NCI-H1417 treated with DMSO at 0.1 percent for 48 hours (cell line): ENCODE results near the gene SLC35E4.
A peak's percentile ranks its signal among the peaks of the same experiment; 100 is the strongest.
"Not testable (repeated sequence)": the region's sequence is repeated elsewhere in the genome, so short reads cannot be mapped to it uniquely, and the experiment has no call there.

Experiments used
- DNase-seq: peaks from one replicate; lab custom pipeline; 2025; lab: John Stamatoyannopoulos, UW

The SLC35E4 gene

DNA sequence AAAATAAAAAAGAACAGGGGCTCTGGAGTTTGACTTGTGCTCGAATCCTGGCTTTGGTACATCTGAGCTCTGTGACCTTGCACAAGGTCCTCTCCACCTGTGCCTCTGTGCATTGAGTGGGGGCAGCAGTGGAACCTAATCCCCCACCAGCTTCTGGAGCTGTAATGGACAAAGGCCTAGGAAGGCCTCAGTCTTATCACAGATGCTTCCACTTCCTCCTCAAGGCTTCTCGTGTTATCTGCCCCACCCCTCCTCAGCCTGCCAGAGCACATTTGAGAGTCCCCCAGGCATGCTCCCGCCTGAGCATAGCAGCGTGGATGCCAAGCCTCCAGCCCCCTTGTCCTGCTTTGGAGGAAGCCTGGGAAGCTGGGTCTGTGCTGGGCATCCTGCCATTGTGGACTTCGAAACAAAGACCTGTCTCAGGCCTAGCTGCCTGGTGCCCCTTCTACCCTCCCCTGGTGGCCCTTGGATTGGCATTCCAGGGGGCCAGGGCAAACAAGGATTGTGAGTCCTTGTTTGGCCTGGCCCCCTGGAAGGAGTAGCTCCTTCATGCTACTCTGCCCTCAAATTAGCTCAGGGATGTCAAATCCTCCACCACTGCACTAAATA, 15.0 kb downstream of the SLC35E4 start:
- DNase-seq, result no peak

GRCh38 chr22:30652852-30653251, 17.3 kb downstream of the SLC35E4 start:
- DNase-seq, result no peak

DNA sequence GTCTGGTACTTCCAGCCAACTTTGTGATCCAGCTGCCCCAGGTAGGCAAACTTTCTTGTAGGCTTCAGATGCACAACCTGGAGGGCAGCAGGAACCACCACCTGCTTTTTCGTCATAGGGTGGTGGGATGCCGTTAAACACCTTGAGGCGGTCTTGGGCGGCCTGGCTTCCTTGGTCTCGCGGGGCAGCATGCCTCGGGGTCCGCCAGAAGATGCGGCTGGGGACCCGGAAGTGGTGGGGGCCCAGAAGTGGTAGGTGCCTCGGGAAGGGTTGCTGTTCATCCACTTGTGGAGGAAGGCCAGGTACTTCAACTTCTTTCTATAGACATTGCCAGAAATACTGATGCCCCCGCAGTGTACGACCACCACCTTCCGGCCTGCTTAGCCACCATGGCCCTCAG, 18.8 kb downstream of the SLC35E4 start:
- DNase-seq, result no peak

DNA sequence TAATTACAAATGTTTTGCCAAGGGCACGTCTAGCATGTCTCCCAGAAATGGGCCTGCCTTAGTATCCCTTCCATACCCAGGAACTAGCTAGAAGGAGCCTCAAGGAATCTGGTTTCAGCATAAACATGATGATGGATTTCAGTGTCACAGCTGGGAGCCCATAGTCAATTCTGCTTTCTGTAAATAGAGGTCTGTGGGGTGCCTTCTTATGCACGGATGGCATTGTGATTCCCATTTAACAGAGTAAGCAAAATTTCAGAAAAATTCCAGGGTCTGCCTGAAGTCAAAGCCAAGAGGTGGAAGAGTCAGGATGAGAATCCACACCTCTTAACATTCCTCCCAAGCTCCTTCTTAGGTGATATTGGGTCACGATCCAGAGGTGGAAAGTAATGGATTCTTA, 20.0 kb downstream of the SLC35E4 start:
- no peak for DNase-seq

- DNase-seq, result no peak
Measured at GRCh38 chr22:30662040-30662439, 26.5 kb downstream of the SLC35E4 start.

- DNase-seq, result no peak
Measured at GRCh38 chr22:30664798-30665197, 29.2 kb downstream of the SLC35E4 start.

DNA sequence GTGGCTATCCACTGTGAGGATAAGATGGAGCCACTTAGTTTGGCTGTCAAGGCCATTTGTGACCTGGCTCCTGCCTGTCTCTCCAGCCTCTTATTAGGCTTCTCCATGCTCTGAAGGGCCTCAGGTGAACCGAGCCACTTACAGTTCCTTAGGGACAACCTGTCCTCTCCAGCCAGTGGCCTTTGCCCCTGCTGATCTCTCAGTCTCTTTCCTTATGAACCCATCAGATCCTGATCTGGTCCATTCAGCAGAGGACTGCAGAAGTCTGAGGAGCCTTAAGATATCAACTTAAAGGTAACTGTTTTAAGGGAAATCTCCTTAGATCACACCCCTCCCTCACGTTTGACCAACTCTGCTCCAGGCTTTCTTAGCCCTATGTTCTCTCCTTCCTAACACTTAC, 29.7 kb downstream of the SLC35E4 start:
- no peak for DNase-seq

DNA sequence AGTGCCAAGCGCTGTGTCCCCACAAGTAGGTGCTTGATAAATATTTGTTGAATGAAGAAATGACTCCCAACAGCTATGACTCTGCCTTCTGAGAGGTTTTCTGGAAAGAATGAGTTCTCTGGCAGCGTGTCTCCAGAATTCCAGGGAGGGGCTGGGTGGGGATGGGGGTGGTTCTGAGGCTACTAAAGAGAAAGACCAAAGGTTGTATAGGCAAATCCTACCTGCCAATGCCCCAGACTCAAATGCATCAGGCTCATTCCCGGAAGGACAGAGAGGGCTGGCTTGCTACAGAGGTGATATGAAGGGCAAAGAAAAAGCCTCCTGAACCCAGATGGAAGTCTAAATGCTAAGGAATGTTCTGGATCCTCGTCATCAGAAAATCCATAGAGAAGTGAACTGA, 30.2 kb downstream of the SLC35E4 start:
- DNase-seq, result no peak

- DNase-seq, result no peak
Measured at GRCh38 chr22:30667107-30667493, 31.5 kb downstream of the SLC35E4 start.

DNA sequence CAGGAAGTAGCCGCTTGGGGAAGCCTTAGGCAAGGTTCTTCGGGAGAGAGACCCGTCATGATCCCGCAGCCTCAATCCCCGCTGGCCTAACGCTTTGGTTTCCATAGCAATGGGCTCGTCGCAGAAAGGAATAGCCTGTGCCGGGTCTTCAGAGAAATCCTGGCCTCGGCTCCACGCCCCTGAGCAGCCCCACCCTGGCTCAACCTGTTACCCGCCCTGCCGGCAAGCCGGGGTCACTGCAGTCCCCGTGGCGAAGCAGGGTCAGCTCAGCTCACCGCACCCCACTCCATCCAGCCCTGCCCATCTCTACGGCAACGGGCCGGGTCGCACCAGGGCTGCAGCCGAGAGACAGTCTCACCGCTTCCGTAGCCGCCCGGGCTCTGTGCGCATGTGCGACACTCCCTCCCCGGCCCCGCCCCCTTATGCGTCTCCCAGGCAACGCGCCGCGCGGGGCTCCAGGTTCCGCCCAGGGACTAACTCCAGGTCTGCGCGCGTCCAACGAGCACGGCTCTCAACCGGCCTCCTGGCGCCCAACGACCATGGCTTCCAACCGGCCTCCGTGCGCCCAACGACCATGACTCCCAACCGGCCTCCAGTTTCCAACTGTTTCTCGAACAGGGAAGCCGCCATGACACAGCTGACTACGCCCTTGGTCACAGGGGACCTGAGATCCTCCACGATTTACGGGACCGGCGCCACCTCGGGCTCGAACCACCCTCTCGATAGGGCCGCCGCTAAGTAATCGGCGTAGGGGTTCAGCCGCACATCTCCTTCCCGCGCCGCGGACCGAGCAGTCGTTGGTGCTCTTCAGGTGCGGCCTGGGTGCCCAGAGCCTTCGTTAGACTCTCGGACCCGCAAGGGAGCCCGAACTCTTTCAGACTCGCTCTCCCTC, 32.2 kb downstream of the SLC35E4 start, which contains the start of gene DUSP18:
TSS of gene DUSP18 (minus strand) at position 382 of the 892 bp plus-strand sequence. CDS start 3,872 bp downstream, outside the sequence.
- DNase-seq, result peak; percentile 74

DNA sequence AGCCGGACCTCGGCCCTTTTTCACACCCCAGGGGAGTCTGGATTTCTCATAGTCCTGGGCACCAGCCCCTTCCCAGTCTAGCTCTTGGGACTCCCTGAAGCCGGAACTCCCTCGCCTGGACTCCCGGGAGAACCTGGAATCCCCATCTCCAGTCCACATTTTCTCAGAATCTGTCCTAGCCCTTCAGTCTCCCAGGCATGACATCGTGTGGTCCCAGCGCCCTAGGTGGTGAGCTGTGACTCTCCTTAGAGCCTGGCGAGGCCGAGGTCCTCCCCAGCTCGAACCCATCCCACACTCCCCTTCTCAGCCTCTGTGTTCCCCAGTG, 32.8 kb downstream of the SLC35E4 start:
- DNase-seq, result no peak

DNA sequence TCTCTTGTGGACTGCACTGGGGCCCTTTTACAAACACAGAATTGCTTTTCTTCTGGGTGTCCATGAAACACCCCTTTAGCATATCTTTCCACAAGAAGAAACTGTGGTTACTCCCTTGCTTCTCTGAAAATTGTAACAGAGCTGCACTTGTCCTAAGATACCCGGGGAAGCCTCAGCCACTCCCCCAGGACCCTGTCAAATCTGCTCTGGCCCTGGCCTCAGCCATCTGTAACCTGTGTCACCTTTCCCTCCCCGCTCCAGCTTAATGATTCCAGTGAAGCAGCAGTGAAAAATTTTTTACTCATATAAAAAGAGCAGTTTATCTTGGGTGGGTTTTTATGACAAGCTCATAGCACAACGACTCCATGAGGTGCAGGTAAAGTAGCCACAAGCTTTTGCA, 35.5 kb downstream of the SLC35E4 start:
- no peak for DNase-seq

DNA sequence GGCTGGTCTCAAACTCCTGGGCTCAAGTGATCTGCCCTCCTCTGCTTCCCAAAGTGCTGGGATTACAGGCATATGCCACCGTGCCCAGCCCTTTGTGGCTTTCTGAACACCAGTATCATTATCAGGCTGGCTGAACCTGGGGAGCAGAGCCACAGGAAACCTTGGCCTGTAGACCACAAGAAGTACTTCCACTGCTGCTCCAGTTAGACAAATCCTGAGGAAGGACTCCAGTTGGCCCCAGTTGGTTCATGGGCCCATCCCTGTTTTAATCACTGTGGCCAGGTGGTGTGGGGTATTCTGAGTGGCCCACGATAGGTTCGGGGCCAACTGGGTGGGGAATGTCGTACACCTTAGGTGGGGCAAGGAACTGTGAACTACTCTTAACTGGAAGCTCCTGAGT, 37.6 kb downstream of the SLC35E4 start:
- DNase-seq, result no peak

DNA sequence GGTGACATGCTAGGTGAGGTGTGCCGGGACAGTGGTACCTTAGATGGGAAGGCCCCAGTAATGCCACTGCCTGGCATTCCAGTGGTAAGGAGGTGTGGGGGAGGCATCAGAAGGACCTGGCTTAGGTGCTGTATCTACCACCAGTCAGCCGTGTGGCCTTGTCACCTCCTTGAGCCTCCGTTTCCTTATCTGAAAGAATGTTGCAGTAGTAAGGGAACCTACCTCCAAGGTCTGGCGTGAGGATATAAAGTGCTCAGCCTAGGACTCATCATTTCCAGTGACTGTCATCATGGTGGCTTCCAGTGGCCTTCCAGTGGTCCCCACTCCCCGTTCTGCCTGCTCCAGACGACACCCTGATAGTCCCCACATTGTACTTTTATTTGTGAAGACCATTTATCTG, 38.9 kb downstream of the SLC35E4 start:
- no peak for DNase-seq

DNA sequence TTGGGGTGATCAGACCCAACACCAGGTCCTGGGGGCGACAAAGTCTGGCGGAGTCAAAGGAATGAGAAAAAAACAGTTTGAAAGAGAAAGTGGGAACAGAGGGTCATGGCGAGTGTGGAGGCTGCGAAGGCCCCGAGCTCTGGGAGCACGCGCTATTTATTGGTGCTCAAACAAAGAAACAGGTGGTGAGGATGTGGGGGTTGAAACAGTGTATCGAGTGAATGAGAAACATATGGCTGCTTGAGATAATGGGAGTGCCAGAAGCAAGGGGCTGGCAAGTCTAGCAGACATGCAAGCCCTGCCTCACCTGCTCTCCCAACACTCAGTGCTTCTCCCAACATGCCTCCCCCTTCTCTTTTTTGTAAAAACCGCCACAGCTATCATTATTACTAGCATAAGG, 39.9 kb downstream of the SLC35E4 start:
- DNase-seq, result no peak

DNA sequence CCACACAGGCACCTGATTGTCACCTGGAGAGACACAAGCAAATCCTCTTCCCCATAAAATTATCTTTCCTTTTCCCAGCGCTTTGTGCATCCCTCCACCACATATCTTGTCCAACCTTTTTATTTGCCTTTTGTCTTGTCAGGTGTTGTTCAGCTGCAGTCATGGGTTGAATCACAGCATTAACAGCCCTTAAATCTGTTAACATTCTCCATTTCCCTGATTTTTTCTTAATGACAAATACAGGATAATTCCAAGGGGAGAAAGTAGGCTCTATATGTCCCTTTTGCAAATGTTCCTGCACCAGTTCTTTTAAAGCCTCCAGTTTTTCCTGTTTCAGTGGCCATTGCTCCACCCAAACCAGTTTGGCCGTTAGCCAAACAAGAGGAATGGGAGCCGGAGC, 41.0 kb downstream of the SLC35E4 start:
- not testable (repeated sequence) for DNase-seq

GRCh38 chr22:30679895-30680690, 44.5 kb downstream of the SLC35E4 start:
- not testable (repeated sequence) for DNase-seq

DNA sequence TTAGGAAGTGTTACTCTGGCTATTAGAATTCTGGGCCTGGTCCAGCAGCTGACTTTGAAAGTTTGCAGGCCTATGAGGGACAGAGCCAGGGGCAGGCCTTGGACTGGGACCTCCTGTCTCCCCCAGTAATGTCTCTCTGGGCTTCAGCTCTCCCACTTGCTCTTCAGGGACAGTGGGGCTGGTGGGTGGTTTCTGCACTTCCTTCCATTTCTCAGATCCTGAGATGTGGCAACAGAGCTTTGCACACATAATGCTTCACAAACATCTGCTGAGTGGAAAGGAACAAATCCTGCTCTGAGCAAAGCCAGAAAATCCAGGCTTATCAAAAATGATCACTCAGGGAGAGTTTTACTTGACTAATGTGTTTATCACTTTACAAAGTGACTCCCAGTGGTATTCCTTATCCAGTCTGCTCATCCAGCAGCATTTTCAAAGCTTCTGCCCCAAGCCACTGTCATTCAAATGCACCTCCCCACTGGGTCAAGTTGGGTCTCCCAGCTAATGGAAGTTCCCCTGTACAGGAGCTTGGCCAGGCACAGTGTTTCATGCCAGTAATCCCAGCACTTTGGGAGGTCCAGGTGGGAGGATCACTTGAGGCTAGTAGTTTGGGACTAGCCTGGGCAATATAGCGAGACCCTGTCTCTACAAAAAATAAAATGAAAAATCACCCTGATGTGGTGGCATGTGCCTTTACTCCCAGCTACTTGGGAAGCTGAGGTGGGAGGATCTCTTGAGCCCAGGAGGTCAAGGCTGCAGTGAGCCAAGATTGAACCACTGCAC, 45.6 kb downstream of the SLC35E4 start:
- no peak for DNase-seq

DNA sequence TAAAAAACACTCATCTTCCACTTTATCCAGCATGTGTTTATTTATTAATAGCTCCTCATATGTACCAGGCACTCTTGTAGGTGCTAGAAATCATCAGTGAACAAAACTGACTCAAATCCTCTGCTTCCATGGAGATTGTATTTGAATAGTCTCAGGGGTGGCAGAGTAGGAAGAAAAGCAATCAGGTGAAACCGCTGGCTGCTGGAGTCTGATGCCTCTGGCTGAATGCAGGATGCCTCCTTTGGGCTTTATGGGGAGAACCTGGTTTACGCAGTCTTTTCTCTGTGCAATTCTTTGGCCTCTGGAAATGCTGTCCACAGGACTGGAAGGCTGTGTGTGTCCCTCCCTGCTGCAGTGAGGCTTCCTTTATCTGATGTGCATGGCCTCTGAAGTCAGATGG, 46.2 kb downstream of the SLC35E4 start:
- DNase-seq, result no peak

- no peak for DNase-seq
Measured at GRCh38 chr22:30685178-30685577, 49.6 kb downstream of the SLC35E4 start.

- DNase-seq, result no peak
Measured at GRCh38 chr22:30687358-30687757, 51.8 kb downstream of the SLC35E4 start.

- no peak for DNase-seq
Measured at GRCh38 chr22:30689622-30690021, 54.0 kb downstream of the SLC35E4 start.
